IMR-90 (cell line): ENCODE results near the gene ADORA2A. TPM values are rescaled to one million over a fixed set of nuclear protein-coding genes. Genes with fewer than 3 reads are reported as not detected.

Source experiments
- ATAC-seq: fragments of 200-7000 bp; cut with Tn5 transposase; 2 replicates; pipeline ENCODE4 v1.9.1; 2020; ENCODE audit warnings: low read depth, mild to moderate bottlenecking, moderate library complexity
- BruUV-seq: library from RNA; stranded (reverse); fragments of 400-500 nt; replicated peaks from 2 replicates; lab custom pipeline; 2021; lab: Mats Ljungman, UMichigan
- CTCF ChIA-PET: fragments of 300-600 bp; formaldehyde crosslinking; extraction: SDS; loops from one replicate; lab custom pipeline; 2021; ENCODE audit warnings: antibody characterized with exemption; lab: Yijun Ruan, JAX
- POLR2A ChIA-PET: fragments of 300-600 bp; sonication (Branson Sonifier 250); formaldehyde crosslinking; loops from one replicate; lab custom pipeline; 2022; ENCODE audit warnings: antibody characterized with exemption; ENCODE audit not compliant: unreplicated experiment; lab: Charles Lee
- DNase-seq: peaks from one replicate; pipeline ENCODE4 v3.0.0; 2013
- H2AFZ ChIP-seq: replicated peaks from 2 replicates; pipeline ENCODE3; 2013; ENCODE audit warnings: low read length, mild to moderate bottlenecking; ENCODE audit not compliant: poor library complexity
- H2AK5ac ChIP-seq: 2 replicates; pipeline ENCODE4 v1.6.1; 2013; ENCODE audit warnings: low read depth, low read length, inconsistent platforms
- H2AK9ac ChIP-seq: replicated peaks from 2 replicates; pipeline ENCODE3; 2013; ENCODE audit warnings: mild to moderate bottlenecking, low read depth, low read length, moderate library complexity; ENCODE audit not compliant: poor library complexity
- H2BK120ac ChIP-seq: 2 replicates; pipeline ENCODE4 v1.6.1; 2013; ENCODE audit warnings: low read depth, low read length, inconsistent platforms
- H2BK15ac ChIP-seq: 3 replicates; pipeline ENCODE4 v1.6.1; 2013; ENCODE audit warnings: low read depth, low read length, inconsistent platforms
- H2BK20ac ChIP-seq: 2 replicates; pipeline ENCODE4 v1.6.1; 2013; ENCODE audit warnings: low read depth, mild to moderate bottlenecking, inconsistent platforms, low read length, moderate library complexity
- H2BK5ac ChIP-seq: 2 replicates; pipeline ENCODE4 v1.6.1; 2013; ENCODE audit warnings: mild to moderate bottlenecking, low read depth, low read length, inconsistent platforms; ENCODE audit not compliant: poor library complexity, severe bottlenecking
- H3K14ac ChIP-seq: replicated peaks from 2 replicates; pipeline ENCODE4 v1.6.1; 2013; ENCODE audit warnings: low read depth, low read length, inconsistent platforms
- H3K18ac ChIP-seq: 2 replicates; pipeline ENCODE4 v1.6.1; 2013; ENCODE audit warnings: low read depth, low read length, control low read depth
- H3K23ac ChIP-seq: 2 replicates; pipeline ENCODE4 v1.6.1; 2013; ENCODE audit warnings: low read depth, low read length, inconsistent platforms
- H3K27ac ChIP-seq: 2 replicates; pipeline ENCODE4 v1.5.1; 2013; ENCODE audit warnings: mild to moderate bottlenecking, control low read depth, low read length; ENCODE audit not compliant: insufficient read depth
- H3K27me3 ChIP-seq: 2 replicates; pipeline ENCODE4 v1.6.1; 2013; ENCODE audit warnings: low read length; ENCODE audit not compliant: control insufficient read depth, insufficient read depth
- H3K36me3 ChIP-seq: 2 replicates; pipeline ENCODE4 v1.6.1; 2013; ENCODE audit warnings: low read length, mixed read lengths; ENCODE audit not compliant: control insufficient read depth, insufficient read depth
- H3K4ac ChIP-seq: 2 replicates; pipeline ENCODE4 v1.6.1; 2013; ENCODE audit warnings: low read depth, low read length, inconsistent platforms
- H3K4me1 ChIP-seq: 2 replicates; pipeline ENCODE4 v1.6.1; 2013; ENCODE audit warnings: low read length, mixed read lengths; ENCODE audit not compliant: control insufficient read depth, insufficient read depth
- H3K4me2 ChIP-seq: 2 replicates; pipeline ENCODE4 v1.6.1; 2013; ENCODE audit warnings: low read depth, mild to moderate bottlenecking, control low read depth, low read length, moderate library complexity
- H3K4me3 ChIP-seq: 2 replicates; pipeline ENCODE4 v1.5.1; 2013; ENCODE audit warnings: low read depth, mild to moderate bottlenecking, control low read depth, low read length, moderate library complexity; ENCODE audit not compliant: insufficient read depth
- H3K56ac ChIP-seq: 2 replicates; pipeline ENCODE4 v1.6.1; 2013; ENCODE audit warnings: low read length, inconsistent platforms; ENCODE audit not compliant: insufficient read depth; ENCODE audit errors: extremely low read depth
- H3K79me1 ChIP-seq, 2 experiments: 2 replicates each; pipeline ENCODE4 v1.6.1; 2013; ENCODE audit warnings: low read length in 2 of 2, inconsistent platforms in 1 of 2, low read depth in 1 of 2
- H3K9ac ChIP-seq: 2 replicates; pipeline ENCODE4 v1.6.1; 2013; ENCODE audit warnings: low read depth, low read length, control low read depth
- H3K9me1 ChIP-seq: 2 replicates; pipeline ENCODE4 v1.6.1; 2013; ENCODE audit warnings: low read length, inconsistent platforms; ENCODE audit not compliant: insufficient read depth
- H3K9me3 ChIP-seq: 2 replicates; pipeline ENCODE4 v1.6.1; 2013; ENCODE audit warnings: low read length; ENCODE audit not compliant: control insufficient read depth, insufficient read depth
- H4K20me1 ChIP-seq: 2 replicates; pipeline ENCODE4 v1.6.1; 2013; ENCODE audit warnings: low read length, inconsistent platforms; ENCODE audit not compliant: insufficient read depth
- H4K5ac ChIP-seq: 2 replicates; pipeline ENCODE4 v1.6.1; 2013; ENCODE audit warnings: mild to moderate bottlenecking, low read depth, low read length, control low read depth
- H4K8ac ChIP-seq, 2 experiments: 2 replicates each; pipeline ENCODE4 v1.6.1; 2013; ENCODE audit warnings: low read depth in 2 of 2, low read length in 2 of 2, control low read depth in 1 of 2, inconsistent platforms in 1 of 2
- H4K91ac ChIP-seq: 2 replicates; pipeline ENCODE4 v1.6.1; 2013; ENCODE audit warnings: low read depth, low read length, inconsistent platforms; ENCODE audit not compliant: insufficient read depth
- BHLHE40 ChIP-seq: fragments of 150-350 bp; IDR thresholded peaks from 2 replicates; pipeline ENCODE4 v1.6.1; 2016; ENCODE audit warnings: mild to moderate bottlenecking, low read depth, low read length
- CEBPB ChIP-seq: IDR thresholded peaks from 2 replicates; pipeline ENCODE4 v1.6.1; 2012; ENCODE audit warnings: low read depth, low read length, improper control_type of control experiment
- CHD1 ChIP-seq: IDR thresholded peaks from 2 replicates; pipeline ENCODE4 v1.6.1; 2012; ENCODE audit warnings: low read depth, low read length, improper control_type of control experiment
- FOS ChIP-seq: fragments of 150-350 bp; IDR thresholded peaks from 2 replicates; pipeline ENCODE4 v1.6.1; 2016; ENCODE audit warnings: low read depth, low read length
- MAFK ChIP-seq: IDR thresholded peaks from 2 replicates; pipeline ENCODE4 v1.6.1; 2012; ENCODE audit warnings: low read depth, low read length, improper control_type of control experiment
- MAZ ChIP-seq: IDR thresholded peaks from 2 replicates; pipeline ENCODE4 v1.6.1; 2012; ENCODE audit warnings: low read depth, mild to moderate bottlenecking, low read length, improper control_type of control experiment, moderate library complexity, borderline replicate concordance
- MXI1 ChIP-seq: IDR thresholded peaks from 2 replicates; pipeline ENCODE4 v1.6.1; 2012; ENCODE audit warnings: low read depth, mild to moderate bottlenecking, low read length, moderate library complexity, borderline replicate concordance
- NFE2L2 ChIP-seq: fragments of 150-350 bp; IDR thresholded peaks from 2 replicates; pipeline ENCODE4 v1.6.1; 2016; ENCODE audit warnings: low read depth, mild to moderate bottlenecking, low read length
- POLR2A ChIP-seq: IDR thresholded peaks from 2 replicates; pipeline ENCODE4 v1.6.1; 2012; ENCODE audit warnings: mild to moderate bottlenecking, low read depth, low read length
- RAD21 ChIP-seq: IDR thresholded peaks from 2 replicates; pipeline ENCODE4 v1.6.1; 2012; ENCODE audit warnings: low read length, improper control_type of control experiment
- RCOR1 ChIP-seq: IDR thresholded peaks from 2 replicates; pipeline ENCODE4 v1.6.1; 2012; ENCODE audit warnings: mild to moderate bottlenecking, low read length, improper control_type of control experiment; ENCODE audit not compliant: insufficient replicate concordance
- RFX5 ChIP-seq: IDR thresholded peaks from 2 replicates; pipeline ENCODE4 v1.8.0; 2012; ENCODE audit warnings: low read depth, mild to moderate bottlenecking, low read length, moderate library complexity
- SMC3 ChIP-seq: fragments of 150-350 bp; IDR thresholded peaks from 2 replicates; pipeline ENCODE4 v1.6.1; 2016; ENCODE audit warnings: low read depth, mild to moderate bottlenecking, antibody characterized with exemption, low read length, moderate library complexity
- WGBS, 2 experiments: methylation state at CpG; one replicate each; pipeline versions ENCODE4 v1.1.5 to v1.1.7; 2013; ENCODE audit warnings: missing lambda C conversion rate in 2 of 2; ENCODE audit not compliant: insufficient read length in 1 of 2; ENCODE audit errors: extremely low coverage in 2 of 2; 5-methylcytosine and 5-hydroxymethylcytosine counted together
- dilution Hi-C: fragments of 300-500 bp; cut with HindIII; formaldehyde crosslinking; loops from one replicate; pipeline ENCODE4 v1.14.3; 2018; ENCODE audit warnings: low sequenced_read_pairs; ENCODE audit not compliant: unreplicated experiment
- in situ Hi-C: fragments of 300-500 bp; cut with MboI; formaldehyde crosslinking; loops from 3 replicates; pipeline ENCODE4 v1.14.3; 2019; ENCODE audit warnings: low sequenced_read_pairs, inconsistent platforms, mixed read lengths
- intact Hi-C: fragments of 100-400 bp; cut with micrococcal nuclease; formaldehyde crosslinking; loops from 2 replicates; pipeline ENCODE4 v1.10.0; 2022
- polyA plus RNA-seq, 3 experiments: library from polyadenylated mRNA; depleted of rRNA; stranded (reverse); fragments of >200 nt; gene quantifications; 2 replicates each; pipeline ENCODE4 v1.2.3, GENCODE V29; 2012; ENCODE audit warnings: low replicate concordance in 1 of 3
- total RNA-seq: library from RNA; depleted of rRNA; stranded (reverse); fragments of >200 nt; gene quantifications from 2 replicates; pipeline ENCODE4 v1.2.3, GENCODE V29; 2012
- TF ChIP-seq, protein P1 (sequence below): fragments of 150-350 bp; IDR thresholded peaks from 2 replicates; pipeline ENCODE4 v1.6.1; 2016; ENCODE audit warnings: low read depth, mild to moderate bottlenecking, low read length, moderate library complexity, borderline replicate concordance
- TF ChIP-seq, protein P2 (sequence below): fragments of 150-350 bp; IDR thresholded peaks from 2 replicates; pipeline ENCODE4 v1.6.1; 2017; ENCODE audit warnings: mild to moderate bottlenecking, antibody characterized with exemption, low read length, low read depth
- TF ChIP-seq, protein P3 (sequence below): conservative IDR thresholded peaks from 2 replicates; pipeline ENCODE4 v1.5.1; 2012; ENCODE audit warnings: mild to moderate bottlenecking, low read depth, low read length, improper control_type of control experiment

ADORA2A gene
- total and polyA plus RNA-seq, 2 of the 4 experiments (the other 2 are of a cell fraction), result 0.36 to 1.1 TPM

DNA sequence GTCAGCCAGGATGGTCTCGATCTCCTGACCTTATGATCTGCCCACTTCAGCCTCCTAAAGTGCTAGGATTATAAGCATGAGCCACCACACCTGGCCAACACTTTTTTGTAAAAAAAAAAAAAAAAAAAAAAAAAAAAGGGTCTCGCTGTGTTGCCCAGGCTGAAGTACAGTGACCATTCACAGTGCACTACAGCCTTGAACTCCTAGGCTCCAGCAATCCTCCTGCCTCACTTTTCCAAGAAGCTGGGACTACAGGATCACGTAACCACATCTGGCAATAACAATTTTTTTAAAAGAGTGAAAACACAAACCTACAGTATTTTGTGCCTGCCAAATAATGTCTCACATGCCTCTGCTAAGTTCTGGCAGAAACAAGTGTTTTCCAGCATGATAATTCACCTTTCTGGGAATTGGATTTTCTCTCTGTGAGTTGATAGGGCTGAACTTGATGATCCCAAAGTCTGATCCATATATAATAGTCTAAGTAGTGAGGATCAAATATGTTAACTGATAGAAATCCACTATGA lies 30.6 kb downstream of the ADORA2A start:
- H3K18ac ChIP-seq, result no peak overlapping the region
- H2BK5ac ChIP-seq, result no peak overlapping the region
- H3K79me1 ChIP-seq, result no peaks in the 10 kb centered on the region
- no peak overlapping the region for H3K27ac ChIP-seq
- no peak overlapping the region for H4K8ac ChIP-seq
- dilution Hi-C loops (no loop called here), intact Hi-C loops (no loop called here), in situ Hi-C loops (no loop called here)
- H3K4me1 ChIP-seq, result peaks cover 4% of the 10 kb centered on the region
- no peak overlapping the region for H2BK120ac ChIP-seq
- 0 out of 2 replicates have a peak, but pooled peaks cover 2% of the 10 kb centered on the region for H3K27me3 ChIP-seq
- no peak for DNase-seq
- no peaks in the 10 kb centered on the region for H3K9me3 ChIP-seq
- no peak for ATAC-seq
- H3K4me2 ChIP-seq, result no peak overlapping the region
- H2AK9ac ChIP-seq, result no peak overlapping the region
- H3K4me3 ChIP-seq, result no peak overlapping the region
- TF ChIP-seq, protein P1, sequence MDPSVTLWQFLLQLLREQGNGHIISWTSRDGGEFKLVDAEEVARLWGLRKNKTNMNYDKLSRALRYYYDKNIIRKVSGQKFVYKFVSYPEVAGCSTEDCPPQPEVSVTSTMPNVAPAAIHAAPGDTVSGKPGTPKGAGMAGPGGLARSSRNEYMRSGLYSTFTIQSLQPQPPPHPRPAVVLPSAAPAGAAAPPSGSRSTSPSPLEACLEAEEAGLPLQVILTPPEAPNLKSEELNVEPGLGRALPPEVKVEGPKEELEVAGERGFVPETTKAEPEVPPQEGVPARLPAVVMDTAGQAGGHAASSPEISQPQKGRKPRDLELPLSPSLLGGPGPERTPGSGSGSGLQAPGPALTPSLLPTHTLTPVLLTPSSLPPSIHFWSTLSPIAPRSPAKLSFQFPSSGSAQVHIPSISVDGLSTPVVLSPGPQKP, result no peak
- no peak for TF ChIP-seq FOS
- no peak for TF ChIP-seq NFE2L2
- TF ChIP-seq RAD21, result no peak
- TF ChIP-seq MXI1, result no peak
- TF ChIP-seq CEBPB, result no peak
- TF ChIP-seq, protein P2, sequence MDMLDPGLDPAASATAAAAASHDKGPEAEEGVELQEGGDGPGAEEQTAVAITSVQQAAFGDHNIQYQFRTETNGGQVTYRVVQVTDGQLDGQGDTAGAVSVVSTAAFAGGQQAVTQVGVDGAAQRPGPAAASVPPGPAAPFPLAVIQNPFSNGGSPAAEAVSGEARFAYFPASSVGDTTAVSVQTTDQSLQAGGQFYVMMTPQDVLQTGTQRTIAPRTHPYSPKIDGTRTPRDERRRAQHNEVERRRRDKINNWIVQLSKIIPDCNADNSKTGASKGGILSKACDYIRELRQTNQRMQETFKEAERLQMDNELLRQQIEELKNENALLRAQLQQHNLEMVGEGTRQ, result no peak
- no peak for TF ChIP-seq RCOR1
- TF ChIP-seq, protein P3, sequence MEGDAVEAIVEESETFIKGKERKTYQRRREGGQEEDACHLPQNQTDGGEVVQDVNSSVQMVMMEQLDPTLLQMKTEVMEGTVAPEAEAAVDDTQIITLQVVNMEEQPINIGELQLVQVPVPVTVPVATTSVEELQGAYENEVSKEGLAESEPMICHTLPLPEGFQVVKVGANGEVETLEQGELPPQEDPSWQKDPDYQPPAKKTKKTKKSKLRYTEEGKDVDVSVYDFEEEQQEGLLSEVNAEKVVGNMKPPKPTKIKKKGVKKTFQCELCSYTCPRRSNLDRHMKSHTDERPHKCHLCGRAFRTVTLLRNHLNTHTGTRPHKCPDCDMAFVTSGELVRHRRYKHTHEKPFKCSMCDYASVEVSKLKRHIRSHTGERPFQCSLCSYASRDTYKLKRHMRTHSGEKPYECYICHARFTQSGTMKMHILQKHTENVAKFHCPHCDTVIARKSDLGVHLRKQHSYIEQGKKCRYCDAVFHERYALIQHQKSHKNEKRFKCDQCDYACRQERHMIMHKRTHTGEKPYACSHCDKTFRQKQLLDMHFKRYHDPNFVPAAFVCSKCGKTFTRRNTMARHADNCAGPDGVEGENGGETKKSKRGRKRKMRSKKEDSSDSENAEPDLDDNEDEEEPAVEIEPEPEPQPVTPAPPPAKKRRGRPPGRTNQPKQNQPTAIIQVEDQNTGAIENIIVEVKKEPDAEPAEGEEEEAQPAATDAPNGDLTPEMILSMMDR, result no peak
- TF ChIP-seq POLR2A, result no peak
- TF ChIP-seq MAZ, result no peak
- TF ChIP-seq BHLHE40, result no peak
- TF ChIP-seq CHD1, result no peak
- no peak for TF ChIP-seq SMC3
- TF ChIP-seq RFX5, result no peak
- TF ChIP-seq MAFK, result no peak
- no peak overlapping the region for H2AK5ac ChIP-seq
- H4K5ac ChIP-seq, result no peak overlapping the region
- H3K23ac ChIP-seq, result no peak overlapping the region
- no peaks in the 10 kb centered on the region for H4K20me1 ChIP-seq
- ChIA-PET POLR2A (no interaction called here), CTCF (no interaction called here)
- no peaks in the 10 kb centered on the region for H3K36me3 ChIP-seq
- BruUV-seq, result no TSS peak
- no peak overlapping the region for H4K91ac ChIP-seq
- no peak overlapping the region for H2BK20ac ChIP-seq
- no peak overlapping the region for H2BK15ac ChIP-seq
- no CpG with 5 or more reads among the region's 3 CpGs for WGBS, 2 experiments
- no peak overlapping the region for H2AFZ ChIP-seq
- 0 out of 2 replicates have a peak, but pooled peaks cover 3% of the 10 kb centered on the region for H3K9me1 ChIP-seq
- H3K14ac ChIP-seq, result no peak overlapping the region
- no peak overlapping the region for H3K56ac ChIP-seq
- no peak overlapping the region for H3K9ac ChIP-seq
- H3K4ac ChIP-seq, result no peak overlapping the region
